ENCODE results near the gene PHYH.

- TF ChIP-seq, protein P1, sequence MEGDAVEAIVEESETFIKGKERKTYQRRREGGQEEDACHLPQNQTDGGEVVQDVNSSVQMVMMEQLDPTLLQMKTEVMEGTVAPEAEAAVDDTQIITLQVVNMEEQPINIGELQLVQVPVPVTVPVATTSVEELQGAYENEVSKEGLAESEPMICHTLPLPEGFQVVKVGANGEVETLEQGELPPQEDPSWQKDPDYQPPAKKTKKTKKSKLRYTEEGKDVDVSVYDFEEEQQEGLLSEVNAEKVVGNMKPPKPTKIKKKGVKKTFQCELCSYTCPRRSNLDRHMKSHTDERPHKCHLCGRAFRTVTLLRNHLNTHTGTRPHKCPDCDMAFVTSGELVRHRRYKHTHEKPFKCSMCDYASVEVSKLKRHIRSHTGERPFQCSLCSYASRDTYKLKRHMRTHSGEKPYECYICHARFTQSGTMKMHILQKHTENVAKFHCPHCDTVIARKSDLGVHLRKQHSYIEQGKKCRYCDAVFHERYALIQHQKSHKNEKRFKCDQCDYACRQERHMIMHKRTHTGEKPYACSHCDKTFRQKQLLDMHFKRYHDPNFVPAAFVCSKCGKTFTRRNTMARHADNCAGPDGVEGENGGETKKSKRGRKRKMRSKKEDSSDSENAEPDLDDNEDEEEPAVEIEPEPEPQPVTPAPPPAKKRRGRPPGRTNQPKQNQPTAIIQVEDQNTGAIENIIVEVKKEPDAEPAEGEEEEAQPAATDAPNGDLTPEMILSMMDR (IDR thresholded peaks at IDR 0.05): no peak
- no peak for TF ChIP-seq POLR2A (IDR thresholded peaks at IDR 0.05)
Measured at GRCh38 chr10:13321576-13321975, 21.7 kb upstream of the PHYH start.

All from esophagus squamous epithelium (tissue), 4 donors.